Upper lobe of right lung (tissue), 1 donor: ENCODE results near the gene CISH. TPM values are rescaled to one million over a fixed set of nuclear protein-coding genes. Genes with fewer than 3 reads are reported as not detected.
A peak's percentile ranks its signal among the peaks of the same experiment; 100 is the strongest.

Source experiments
- ATAC-seq: fragments of 200-7000 bp; cut with Tn5 transposase; one replicate; pipeline ENCODE4 v1.9.1; 2020; ENCODE audit warnings: mild to moderate bottlenecking, moderate library complexity
- DNase-seq: peaks from one replicate; pipeline ENCODE4 v3.0.0-alpha.2; 2020
- H3K27ac ChIP-seq: fragments of 200-600 bp; one replicate; pipeline ENCODE4 v1.8.0; 2022
- H3K27me3 ChIP-seq: fragments of 200-600 bp; one replicate; pipeline ENCODE4 v1.8.0; 2022; ENCODE audit warnings: mild to moderate bottlenecking
- H3K36me3 ChIP-seq: fragments of 200-600 bp; one replicate; pipeline ENCODE4 v1.8.0; 2022
- H3K4me1 ChIP-seq: fragments of 200-600 bp; one replicate; pipeline ENCODE4 v1.8.0; 2022
- H3K4me3 ChIP-seq: fragments of 200-600 bp; one replicate; pipeline ENCODE4 v1.8.0; 2022; ENCODE audit warnings: mild to moderate bottlenecking
- H3K9me3 ChIP-seq: fragments of 200-600 bp; one replicate; pipeline ENCODE4 v1.8.0; 2022
- intact Hi-C: fragments of 100-400 bp; cut with DNase I; formaldehyde crosslinking; loops from one replicate; pipeline ENCODE4 v1.11.0; 2022
- total RNA-seq: library from RNA; stranded (reverse); fragmentation: NEBNext Ultra II Directional; extraction: Animal tissue kit (Norgen Biotek cat#: 25700); gene quantifications from one replicate; pipeline ENCODE4 v1.2.1, GENCODE V29; 2021
- TF ChIP-seq, protein P1 (sequence below): fragments of 200-600 bp; IDR thresholded peaks from one replicate; pipeline ENCODE4 v1.8.0; 2022; ENCODE audit warnings: antibody characterized with exemption
- donor health status: DM: no; HTN: yes; CAD: no; lungs with severe emphysema.

CISH gene
- total RNA-seq, 1 donor from 2014 or later, result 71.6 TPM

GRCh38 chr3:50648313-50648712, 36.7 kb upstream of the CISH start:
- DNase-seq (no peak), ATAC-seq (no peak)
- Histone ChIP-seq H3K36me3 (peaks cover 51% of the 10 kb centered on the region), H3K4me1 (no peaks in the 10 kb centered on the region), H3K9me3 (no peaks in the 10 kb centered on the region), H3K27ac (no peak overlapping the region), H3K4me3 (no peak overlapping the region), H3K27me3 (no peaks in the 10 kb centered on the region)
- intact Hi-C loops, result no loop called here
- TF ChIP-seq, protein P1, sequence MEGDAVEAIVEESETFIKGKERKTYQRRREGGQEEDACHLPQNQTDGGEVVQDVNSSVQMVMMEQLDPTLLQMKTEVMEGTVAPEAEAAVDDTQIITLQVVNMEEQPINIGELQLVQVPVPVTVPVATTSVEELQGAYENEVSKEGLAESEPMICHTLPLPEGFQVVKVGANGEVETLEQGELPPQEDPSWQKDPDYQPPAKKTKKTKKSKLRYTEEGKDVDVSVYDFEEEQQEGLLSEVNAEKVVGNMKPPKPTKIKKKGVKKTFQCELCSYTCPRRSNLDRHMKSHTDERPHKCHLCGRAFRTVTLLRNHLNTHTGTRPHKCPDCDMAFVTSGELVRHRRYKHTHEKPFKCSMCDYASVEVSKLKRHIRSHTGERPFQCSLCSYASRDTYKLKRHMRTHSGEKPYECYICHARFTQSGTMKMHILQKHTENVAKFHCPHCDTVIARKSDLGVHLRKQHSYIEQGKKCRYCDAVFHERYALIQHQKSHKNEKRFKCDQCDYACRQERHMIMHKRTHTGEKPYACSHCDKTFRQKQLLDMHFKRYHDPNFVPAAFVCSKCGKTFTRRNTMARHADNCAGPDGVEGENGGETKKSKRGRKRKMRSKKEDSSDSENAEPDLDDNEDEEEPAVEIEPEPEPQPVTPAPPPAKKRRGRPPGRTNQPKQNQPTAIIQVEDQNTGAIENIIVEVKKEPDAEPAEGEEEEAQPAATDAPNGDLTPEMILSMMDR, result no peak

GRCh38 chr3:50645378-50645777, 33.8 kb upstream of the CISH start:
- no peaks in the 10 kb centered on the region for H3K9me3 ChIP-seq
- H3K4me3 ChIP-seq, result no peak overlapping the region
- no peaks in the 10 kb centered on the region for H3K4me1 ChIP-seq
- no peak overlapping the region for H3K27ac ChIP-seq
- ATAC-seq (no peak), DNase-seq (no peak)
- H3K27me3 ChIP-seq, result no peaks in the 10 kb centered on the region
- TF ChIP-seq, protein P1, result no peak
- intact Hi-C loops, result no loop called here
- peaks cover 80% of the 10 kb centered on the region for H3K36me3 ChIP-seq

- no peak overlapping the region for H3K4me3 ChIP-seq
- H3K27me3 ChIP-seq, result no peaks in the 10 kb centered on the region
- DNase-seq (no peak), ATAC-seq (no peak)
- H3K36me3 ChIP-seq, result peaks cover 87% of the 10 kb centered on the region
- TF ChIP-seq, protein P1, result no peak
- H3K9me3 ChIP-seq, result no peaks in the 10 kb centered on the region
- no peak overlapping the region for H3K27ac ChIP-seq
- intact Hi-C loops, result no loop called here
- H3K4me1 ChIP-seq, result no peaks in the 10 kb centered on the region
Measured at GRCh38 chr3:50644561-50644960, 33.0 kb upstream of the CISH start.

GRCh38 chr3:50642382-50642781, 30.8 kb upstream of the CISH start:
- Histone ChIP-seq H3K27me3 (no peaks in the 10 kb centered on the region), H3K4me3 (no peak overlapping the region), H3K9me3 (no peaks in the 10 kb centered on the region), H3K27ac (no peak overlapping the region), H3K4me1 (no peaks in the 10 kb centered on the region), H3K36me3 (peaks cover 75% of the 10 kb centered on the region)
- TF ChIP-seq, protein P1, result no peak
- intact Hi-C loops, result no loop called here
- no peak for ATAC-seq
- no peak for DNase-seq

DNA sequence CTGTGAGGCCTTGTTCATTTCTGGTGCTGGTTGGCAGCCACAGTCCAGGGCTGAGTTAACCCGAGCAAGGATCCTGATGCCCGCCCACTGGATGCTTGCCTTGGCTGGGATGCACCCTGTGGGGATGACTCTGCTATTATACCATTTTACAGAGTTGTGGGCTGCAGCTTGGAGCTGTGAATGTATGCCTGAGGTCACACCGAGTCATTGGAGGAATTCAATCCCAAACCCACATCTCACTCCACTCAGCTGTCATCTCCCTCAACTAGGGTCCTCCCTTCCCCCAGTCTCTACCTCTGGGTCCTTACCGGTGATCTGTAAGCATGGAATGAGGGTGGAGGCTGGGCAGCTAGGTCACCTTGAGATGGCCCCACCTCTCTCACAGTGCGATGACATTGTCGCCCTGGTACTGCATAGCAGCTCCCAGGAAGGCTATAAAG, 27.5 kb upstream of the CISH start:
- H3K27ac ChIP-seq, result no peak overlapping the region
- H3K4me1 ChIP-seq, result peaks cover 5% of the 10 kb centered on the region
- intact Hi-C loops, result no loop called here
- H3K27me3 ChIP-seq, result no peaks in the 10 kb centered on the region
- TF ChIP-seq, protein P1, result no peak
- ATAC-seq (peak; percentile 4), DNase-seq (no peak)
- peaks cover 42% of the 10 kb centered on the region for H3K36me3 ChIP-seq
- H3K9me3 ChIP-seq, result no peaks in the 10 kb centered on the region
- H3K4me3 ChIP-seq, result no peak overlapping the region

DNA sequence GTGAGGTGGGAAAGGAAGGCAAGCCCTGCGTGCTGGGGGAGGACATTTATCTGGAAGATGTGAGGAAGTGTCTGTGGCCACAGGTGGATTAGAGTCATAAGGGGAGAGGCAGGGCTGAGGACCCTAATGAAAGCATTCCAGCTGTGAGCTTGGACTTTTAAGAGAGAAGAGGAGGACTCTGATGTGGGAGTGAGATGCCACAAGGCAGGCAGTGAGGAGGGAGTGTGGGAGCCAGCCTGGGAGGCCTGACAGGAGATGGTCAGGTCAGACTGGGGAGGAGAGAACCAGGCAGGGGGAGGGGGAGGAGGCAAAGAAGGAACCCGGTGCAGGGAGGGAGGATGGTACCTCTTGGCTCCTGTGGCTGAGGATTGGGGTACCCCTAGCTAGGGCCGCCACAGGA, 26.4 kb upstream of the CISH start:
- peaks cover 5% of the 10 kb centered on the region for H3K4me1 ChIP-seq
- TF ChIP-seq, protein P1, result no peak
- H3K36me3 ChIP-seq, result peaks cover 33% of the 10 kb centered on the region
- H3K4me3 ChIP-seq, result no peak overlapping the region
- H3K27ac ChIP-seq, result no peak overlapping the region
- no peaks in the 10 kb centered on the region for H3K27me3 ChIP-seq
- DNase-seq (no peak), ATAC-seq (no peak)
- H3K9me3 ChIP-seq, result no peaks in the 10 kb centered on the region
- intact Hi-C loops, result no loop called here
